Stomach (tissue), 4 donors: ENCODE data around the gene FBP1.

Source experiments
- CTCF ChIP-seq, 7 experiments: fragments of 450-650 bp in 4 of 7; fragments of 200-600 bp in 3 of 7; sonication (generic) in 3 of 7; IDR thresholded peaks; one replicate each; pipeline ENCODE4 v1.5.1; 2016 to 2019; ENCODE audit warnings: antibody characterized with exemption in 7 of 7, control low read depth in 2 of 7, mild to moderate bottlenecking in 1 of 7
- EP300 ChIP-seq: sonication (generic); formaldehyde crosslinking; IDR thresholded peaks from one replicate; pipeline ENCODE4 v1.6.1; 2017; ENCODE audit warnings: antibody characterized with exemption
- POLR2A ChIP-seq, 4 donors: fragments of 450-650 bp; IDR thresholded peaks; one replicate each; pipeline ENCODE4 v1.6.1; 2016; ENCODE audit warnings: antibody characterized with exemption in 4 of 4, control low read depth in 2 of 4, mild to moderate bottlenecking in 1 of 4, moderate library complexity in 1 of 4
- POLR2AphosphoS5 ChIP-seq, 3 donors: sonication (generic); formaldehyde crosslinking; IDR thresholded peaks; one replicate each; pipeline ENCODE4 v1.6.1; 2016; ENCODE audit warnings: antibody characterized with exemption in 3 of 3

- TF ChIP-seq POLR2AphosphoS5 (IDR thresholded peaks at IDR 0.05) = peak in 1 of 3 donors; percentile 22
- peak in 5 of 7 experiments; percentile 42 to 76 (median 63) for TF ChIP-seq CTCF (IDR thresholded peaks at IDR 0.05)
- no peak for TF ChIP-seq EP300
- no peak for TF ChIP-seq POLR2A (IDR thresholded peaks at IDR 0.05)
Observed at GRCh38 chr9:94668928-94669729, 29.8 kb upstream of the FBP1 start.
